GM18520 (cell line): ENCODE results near the gene LILRA1.
"Not testable (repeated sequence)": the region's sequence is repeated elsewhere in the genome, so short reads cannot be mapped to it uniquely, and the experiment has no call there.

Experiments
- ATAC-seq: cut with Tn5 transposase; IDR thresholded peaks from one replicate; pipeline ENCODE4 v1.9.1; 2021; ENCODE audit not compliant: unreplicated experiment

LILRA1 gene

DNA sequence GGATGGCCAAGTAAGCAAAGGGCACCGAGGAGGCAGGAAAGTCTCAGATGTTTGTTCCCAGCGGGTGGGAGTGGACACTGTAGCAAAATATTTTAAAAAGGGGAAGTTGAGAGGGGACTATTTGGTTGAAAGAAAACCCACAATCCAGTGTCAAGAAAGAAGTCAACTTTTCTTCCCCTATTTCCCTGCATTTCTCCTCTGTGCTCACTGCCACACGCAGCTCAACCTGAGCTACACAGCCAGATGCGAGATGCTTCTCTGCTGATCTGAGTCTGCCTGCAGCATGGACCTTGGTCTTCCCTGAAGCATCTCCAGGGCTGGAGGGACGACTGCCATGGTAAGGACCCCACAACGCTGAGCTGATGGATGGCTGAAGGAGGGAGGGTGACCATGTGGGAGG, at the start of gene LILRA1:
Gene LILRA1, plus strand, starts transcription at position 188 of the 400 bp plus-strand sequence. CDS start 613 bp downstream, outside the sequence.
- not testable (repeated sequence) for ATAC-seq

DNA sequence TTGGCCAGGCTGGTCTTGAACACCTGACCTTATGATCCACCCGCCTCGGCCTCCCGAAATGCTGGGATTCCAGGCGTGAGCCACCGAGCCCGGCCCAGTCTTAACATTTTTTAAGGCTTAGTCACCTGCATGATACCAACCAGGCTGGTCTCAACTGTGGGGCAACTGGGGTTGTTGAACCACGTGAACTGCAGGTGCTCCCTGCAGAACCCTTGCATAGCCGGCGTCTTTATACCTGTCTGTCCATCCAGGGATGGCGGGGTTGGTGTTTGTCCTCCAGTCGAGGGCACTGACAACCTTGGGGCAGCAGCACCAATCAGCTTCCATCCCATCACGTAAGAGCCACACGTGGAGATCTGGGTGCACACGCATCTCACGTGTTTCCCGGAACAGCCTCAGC, 44.6 kb upstream of the LILRA1 start:
- ATAC-seq, result no peak

DNA sequence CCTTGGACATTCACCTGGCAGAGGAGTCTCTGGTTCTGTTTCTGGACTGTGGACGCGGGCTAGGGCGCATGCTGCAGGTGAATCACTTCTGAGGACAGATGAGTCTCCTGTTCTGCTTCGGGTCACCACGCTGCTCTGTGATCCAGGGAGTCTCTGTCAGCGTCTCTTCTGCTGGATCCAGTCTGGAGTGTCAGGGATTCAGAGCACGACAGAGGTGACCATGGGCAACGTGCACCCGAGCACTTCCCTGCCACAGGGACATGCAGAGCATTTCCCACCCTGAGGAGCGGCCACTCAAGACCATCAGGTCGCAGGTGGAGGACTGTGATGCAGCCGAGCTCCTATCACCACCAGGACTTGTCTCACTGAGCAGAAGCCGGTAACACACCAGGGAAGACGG, 44.2 kb upstream of the LILRA1 start:
- no peak for ATAC-seq

DNA sequence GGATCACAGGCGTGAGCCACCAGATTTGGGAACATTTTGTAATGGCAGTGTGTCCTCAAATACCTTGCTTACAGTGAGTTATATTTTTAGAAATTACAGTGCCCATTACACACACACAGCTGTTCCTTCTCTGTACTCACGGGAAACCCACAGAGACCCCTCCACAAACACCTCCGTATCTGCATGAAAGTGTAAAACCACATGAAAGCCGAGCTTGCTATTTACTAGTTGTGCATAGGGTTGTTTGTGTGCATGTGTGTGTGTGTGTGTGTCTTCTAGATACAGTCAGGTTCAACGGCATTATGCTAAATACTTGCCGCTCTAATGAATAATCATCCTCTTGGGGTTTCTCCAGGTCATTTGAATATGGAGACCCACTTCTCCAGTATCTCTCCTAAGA, 42.1 kb upstream of the LILRA1 start:
- no peak for ATAC-seq

DNA sequence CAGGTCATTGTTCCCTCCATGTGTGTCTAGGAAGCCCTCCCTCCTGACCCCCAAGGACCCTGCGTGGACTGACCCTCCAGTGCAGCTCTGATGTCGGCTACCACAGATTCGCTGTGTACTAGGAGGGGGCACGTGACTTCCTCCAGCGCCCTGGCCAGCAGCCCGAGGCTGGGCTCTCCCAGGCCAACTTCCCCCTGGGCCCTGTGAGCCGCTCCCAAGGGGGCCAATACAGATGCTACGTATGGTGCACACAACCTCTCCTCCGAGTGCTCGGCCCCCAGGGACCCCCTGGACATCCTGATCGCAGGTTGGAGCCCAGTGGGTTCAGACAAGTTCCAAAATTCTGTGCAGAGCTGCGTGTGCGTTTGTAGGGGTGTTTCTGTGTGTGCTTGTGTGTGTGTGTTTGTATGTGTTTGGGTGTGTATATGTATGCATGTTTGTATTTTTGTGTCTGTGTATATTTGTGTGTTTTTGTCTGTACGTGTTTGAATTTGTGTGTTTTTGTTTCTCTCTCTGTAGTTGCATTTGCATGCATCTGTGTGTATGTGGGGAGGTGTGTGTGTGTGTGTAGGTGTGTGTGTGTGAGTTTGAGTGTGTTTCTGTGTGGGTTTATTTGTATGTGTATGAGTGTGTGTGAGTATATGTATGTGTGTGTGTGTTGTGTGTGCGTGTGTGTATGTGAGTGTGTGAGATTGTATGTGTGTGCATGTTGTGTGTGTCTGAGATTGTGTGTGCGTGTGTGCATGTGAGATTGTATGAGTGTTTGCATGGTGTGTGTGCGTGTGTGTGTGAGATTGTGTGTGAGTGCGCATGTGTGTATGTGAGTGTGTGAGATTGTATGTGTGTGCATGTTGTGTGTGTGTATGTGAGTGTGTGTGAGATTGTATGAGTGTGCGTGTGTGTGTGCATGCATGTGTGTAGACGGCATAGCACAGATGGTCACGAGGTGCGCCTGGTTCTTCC, 41.2 kb upstream of the LILRA1 start:
- ATAC-seq, result no peak

DNA sequence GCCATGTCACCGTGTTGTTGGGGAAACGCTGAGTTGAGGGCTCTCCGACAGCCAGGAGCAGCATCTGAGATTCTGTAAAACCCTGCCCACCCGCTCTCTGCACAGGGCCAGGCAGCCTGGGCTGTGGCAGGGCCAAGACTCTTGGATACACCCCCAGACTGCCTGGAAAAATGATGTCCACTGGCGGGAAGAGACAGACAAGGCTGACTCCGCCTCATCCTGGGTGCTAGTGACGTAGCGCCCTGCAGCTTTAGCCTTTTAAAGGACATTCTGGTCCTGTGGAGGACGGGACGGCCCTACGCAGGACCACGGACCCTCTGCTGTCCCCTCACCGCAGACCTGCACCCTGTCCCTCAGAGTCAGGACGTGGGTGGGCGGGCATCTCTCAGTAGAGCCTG, 40.5 kb upstream of the LILRA1 start:
- no peak for ATAC-seq

DNA sequence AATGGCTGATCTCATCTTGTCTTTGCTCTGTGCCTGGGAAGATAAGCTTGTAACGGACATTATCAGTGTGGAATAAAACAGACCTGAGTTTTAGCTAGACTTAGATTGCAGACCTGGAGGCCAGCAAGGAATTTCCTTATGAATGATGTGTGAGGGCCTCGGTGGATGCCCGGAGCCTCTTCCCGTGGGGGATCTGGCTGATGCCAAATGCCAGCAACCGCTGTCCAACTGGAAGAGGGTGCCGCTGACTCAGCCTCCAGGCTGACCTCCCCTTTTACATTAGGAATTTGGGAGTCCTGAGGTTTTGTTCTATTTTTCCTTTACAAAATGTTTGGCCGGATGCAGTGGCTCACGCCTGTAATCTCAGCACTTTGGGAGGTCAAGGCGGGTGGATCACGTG, 39.4 kb upstream of the LILRA1 start:
- ATAC-seq, result no peak

DNA sequence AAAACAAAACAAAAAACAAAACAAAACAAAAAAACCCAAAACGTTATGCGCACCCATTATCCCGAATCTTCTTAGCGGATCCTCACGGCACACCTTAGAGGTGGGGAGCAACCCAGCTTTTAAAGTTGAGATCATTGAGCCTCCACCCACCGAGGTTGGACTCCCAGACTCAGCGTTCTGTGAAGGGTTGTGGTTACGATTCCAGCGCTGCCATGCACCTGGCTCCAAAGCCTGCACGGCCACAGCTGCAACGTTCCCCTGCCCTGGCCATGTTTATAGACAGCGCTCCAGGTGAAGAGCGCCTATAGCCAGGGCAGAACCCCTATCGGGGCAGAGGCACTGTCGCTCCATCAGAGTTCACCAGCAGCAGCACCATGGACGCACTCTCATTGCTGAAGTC, 38.5 kb upstream of the LILRA1 start:
- no peak for ATAC-seq

DNA sequence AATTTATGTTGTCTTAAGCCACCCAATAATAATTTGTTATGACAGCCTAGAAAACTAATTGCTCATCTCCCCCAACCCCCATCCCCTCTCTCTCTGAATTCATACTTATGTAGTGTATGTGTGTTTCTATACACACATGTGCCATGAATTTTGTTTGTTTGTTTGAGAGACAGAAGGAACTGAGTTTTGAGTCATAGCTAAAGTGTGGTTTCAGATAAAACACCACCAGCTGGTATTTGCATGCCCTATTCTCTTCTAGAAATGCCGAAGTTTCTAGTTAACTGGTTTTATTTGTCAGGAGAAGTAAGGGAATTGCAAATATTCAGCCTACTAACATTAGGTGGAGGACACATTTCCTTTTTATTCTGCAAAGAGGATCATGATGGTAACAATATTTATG, 37.2 kb upstream of the LILRA1 start:
- ATAC-seq, result no peak

DNA sequence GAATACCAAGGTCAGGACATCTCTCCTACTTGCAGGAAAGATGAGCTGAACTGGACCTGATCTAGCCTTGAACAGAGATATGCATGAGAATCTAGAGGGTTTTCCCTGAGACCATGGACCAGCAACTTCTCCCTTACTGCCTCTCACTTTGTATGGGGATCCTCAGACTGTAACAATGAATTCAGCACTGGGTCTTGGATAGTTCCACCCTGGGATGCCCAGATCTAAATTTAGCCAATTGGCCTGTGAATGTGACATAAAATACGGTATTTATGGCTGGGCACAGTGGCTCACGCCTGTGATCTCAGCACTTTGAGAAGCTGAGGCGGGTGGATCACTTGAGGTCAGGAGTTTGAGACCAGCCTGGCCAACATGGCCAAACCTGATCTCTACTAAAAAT, 35.1 kb upstream of the LILRA1 start:
- no peak for ATAC-seq

DNA sequence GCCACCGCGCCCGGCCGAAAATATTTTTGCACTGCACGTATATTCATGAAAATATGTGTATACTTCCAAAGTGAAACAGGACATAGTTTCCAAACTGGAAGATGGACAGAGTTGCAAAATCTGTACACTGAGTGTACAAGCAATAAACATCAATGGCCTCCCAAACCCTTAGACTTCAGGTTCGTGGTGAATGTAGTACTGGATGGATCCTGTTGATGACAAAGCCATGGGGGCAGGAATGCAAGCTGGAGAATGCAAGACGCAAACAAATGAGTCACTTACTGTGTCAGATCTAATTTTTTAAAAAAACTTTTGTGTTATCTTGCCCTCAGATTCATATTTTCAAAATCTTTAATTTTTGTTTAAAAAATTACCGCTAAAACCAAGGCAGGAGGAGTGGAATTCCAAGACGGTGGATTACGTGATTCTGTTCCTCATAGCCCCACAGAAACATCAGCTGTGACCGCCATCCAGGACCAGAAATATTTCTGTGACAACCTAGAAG, 32.5 kb upstream of the LILRA1 start:
- ATAC-seq, result no peak

DNA sequence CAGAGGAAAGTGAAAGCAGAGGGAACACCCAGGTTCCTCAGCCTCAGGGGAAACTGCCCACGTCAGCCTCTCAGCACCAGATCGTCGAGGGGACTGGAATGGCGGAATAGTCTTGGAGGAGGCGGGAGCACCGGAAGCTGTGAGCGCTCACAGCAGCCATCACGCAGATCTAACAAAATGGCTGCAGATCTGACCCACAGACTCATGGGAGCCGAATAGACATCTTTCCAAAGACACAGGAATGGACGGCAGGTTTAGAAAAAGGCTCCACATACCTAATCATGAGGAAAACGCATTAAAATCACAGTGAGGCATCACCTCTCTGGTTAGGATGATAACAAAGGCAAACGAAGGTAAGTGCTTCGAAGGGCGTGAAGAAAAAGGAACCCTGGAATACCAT, 31.6 kb upstream of the LILRA1 start:
- no peak for ATAC-seq

DNA sequence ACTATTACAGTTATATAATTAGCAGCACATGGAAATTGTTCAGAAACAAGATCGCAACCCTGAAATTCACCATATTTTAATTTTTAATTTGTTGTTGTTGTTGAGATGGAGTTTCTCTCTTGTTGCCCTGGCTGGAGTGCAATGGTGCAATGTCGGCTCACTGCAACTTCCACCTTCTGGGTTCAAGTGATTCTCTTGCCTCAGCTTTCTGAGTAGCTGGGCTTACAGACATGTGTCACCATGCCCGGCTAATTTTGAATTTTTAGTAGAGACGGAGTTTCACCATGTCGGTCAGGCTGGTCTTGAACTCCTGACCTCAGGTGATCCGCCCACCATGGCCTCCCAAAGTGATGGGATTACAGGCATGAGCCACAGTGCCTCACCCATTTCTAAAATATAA, 30.2 kb upstream of the LILRA1 start:
- ATAC-seq, result not testable (repeated sequence)

DNA sequence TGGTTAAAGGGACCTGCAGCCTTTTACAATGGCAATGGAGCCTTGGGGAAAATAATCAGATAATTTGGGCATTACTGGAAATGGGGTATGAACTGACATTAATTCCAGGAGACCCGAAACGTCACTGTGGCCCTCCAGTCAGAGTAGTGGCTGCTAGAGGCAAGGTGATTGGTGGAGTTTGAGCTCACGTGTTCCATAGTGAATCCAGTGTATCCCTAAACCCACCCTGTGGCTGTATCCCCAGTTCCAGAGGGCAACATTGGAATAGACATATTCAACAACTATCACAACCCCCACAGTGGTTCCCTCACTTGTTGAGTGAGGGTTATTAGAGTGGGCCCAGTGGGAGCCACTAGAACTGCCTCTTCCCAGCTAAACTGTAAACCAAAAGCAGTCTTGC, 23.1 kb upstream of the LILRA1 start:
- ATAC-seq, result no peak

DNA sequence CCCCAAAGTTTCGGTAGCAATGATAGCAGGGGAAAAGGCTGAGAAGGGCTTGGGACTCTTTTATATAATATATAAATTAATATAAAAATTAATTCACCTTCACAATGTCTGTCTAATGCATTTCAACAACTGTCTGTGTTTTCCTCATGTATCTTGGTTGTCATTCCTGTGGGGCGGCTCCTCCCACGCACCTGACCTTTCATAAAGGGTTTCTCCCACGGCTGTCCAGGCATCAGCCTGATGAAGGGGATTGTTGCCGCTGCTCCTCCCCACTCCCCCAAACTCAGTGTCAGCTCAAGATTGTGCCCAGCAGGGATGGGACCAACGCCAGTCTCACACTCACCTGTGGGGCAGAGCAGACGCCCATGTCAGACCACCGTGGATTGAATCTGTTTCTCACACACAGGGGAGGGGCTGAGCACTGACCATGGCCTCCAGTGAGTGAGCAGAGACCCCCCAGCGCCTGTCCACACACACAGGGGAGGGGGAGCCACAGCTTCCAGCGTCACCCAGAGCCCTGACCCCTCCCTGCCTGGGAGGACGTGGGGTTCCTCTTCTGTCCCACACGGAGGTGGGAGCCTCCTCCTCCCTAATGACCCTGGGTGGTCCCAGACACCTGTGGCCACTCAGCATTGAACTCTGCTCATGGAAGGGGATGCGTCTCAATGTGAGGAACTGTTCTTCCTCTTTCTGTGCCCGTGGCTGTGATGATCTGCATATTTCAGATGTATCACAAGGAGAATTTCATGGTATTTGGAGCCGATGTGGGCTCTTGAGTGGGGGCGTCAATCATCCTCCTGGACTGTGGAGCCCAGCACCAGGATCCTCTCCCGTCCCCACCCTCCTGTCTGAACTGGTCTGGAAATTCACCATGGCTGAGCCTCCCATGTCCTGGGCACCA, 21.5 kb upstream of the LILRA1 start:
- not testable (repeated sequence) for ATAC-seq

DNA sequence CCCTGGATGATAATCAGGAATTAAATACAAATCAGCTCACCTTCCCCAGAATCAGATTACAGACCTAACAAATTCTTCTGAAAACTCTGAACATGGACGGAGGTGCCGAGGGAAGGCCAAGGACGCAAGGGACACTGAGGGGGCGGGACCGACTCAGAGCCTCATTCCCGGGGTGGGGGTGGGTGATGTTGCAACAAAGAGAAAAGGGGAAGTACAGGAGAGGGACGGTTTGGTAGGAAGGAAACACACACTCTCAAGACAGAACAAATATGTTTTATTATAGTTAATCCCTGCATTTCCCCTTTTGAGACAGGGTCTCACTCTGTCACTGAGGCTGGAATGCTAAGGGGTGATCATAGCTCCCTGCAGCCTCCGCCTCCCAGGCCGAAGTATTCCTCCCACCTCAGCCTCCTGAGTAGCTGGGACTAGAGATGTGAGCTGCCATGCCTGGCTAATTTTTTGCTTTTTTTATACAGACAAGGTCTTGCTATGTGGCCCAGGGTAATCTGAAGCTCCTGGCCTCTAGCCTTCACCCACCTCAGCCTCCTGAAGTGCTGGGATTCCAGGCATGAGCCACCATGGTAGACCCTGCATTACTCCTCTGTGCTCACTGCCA, 20.6 kb upstream of the LILRA1 start:
- no peak for ATAC-seq

DNA sequence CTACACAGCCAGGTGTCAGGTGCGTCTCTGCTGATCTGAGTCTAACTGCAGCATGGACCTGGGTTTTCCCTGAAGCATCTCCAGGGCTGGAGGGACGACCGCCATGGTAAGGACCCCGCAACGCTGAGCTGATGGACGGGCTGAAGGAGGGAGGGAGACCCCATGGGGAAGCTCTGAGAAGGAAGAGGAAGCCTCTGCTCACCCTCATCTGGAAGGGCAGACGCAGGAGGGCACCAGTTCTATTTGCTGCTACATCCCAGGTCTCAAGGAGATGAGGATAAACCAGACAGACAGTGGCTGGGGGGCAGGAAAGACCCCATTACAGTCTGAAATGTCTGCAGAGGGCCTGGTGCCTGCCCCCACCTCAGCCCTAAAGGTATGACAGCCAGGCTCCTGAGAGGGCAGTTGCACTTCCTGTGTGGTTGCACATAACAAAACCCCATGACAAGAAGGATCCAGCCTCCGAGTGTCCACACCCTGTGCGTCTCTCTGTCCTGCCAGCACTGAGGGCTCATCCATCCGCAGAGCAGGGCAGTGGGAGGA, 20.0 kb upstream of the LILRA1 start, which contains the start of gene LILRA2:
Gene LILRA2, plus strand, starts transcription at position 461 of the 543 bp plus-strand sequence. CDS start 89 bp downstream, outside the sequence.
- no peak for ATAC-seq

DNA sequence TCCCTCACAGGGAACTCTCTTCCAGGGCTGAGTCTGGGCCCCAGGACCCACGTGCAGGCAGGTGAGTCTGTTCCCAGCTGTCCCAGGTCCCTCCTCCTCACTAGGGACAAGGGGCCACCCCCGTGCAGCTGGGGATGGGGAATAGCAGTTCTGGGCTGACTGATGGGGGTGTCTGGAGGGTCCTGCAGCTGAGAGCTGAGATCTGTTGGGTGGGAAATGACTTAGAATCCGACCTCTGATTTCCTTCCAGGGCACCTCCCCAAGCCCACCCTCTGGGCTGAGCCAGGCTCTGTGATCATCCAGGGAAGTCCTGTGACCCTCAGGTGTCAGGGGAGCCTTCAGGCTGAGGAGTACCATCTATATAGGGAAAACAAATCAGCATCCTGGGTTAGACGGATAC, 19.4 kb upstream of the LILRA1 start:
- no peak for ATAC-seq

DNA sequence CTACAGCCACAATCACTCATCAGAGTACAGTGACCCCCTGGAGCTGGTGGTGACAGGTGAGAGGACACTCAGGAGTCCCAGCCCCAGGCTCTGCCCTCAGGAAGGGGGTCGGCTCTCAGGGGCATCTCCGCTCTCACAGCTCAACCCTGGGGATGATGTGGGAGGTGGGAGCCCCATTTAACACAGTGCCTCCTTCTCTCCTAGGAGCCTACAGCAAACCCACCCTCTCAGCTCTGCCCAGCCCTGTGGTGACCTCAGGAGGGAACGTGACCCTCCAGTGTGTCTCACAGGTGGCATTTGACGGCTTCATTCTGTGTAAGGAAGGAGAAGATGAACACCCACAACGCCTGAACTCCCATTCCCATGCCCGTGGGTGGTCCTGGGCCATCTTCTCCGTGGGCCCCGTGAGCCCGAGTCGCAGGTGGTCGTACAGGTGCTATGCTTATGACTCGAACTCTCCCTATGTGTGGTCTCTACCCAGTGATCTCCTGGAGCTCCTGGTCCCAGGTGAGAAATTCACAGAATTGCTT, 18.8 kb upstream of the LILRA1 start:
- no peak for ATAC-seq

DNA sequence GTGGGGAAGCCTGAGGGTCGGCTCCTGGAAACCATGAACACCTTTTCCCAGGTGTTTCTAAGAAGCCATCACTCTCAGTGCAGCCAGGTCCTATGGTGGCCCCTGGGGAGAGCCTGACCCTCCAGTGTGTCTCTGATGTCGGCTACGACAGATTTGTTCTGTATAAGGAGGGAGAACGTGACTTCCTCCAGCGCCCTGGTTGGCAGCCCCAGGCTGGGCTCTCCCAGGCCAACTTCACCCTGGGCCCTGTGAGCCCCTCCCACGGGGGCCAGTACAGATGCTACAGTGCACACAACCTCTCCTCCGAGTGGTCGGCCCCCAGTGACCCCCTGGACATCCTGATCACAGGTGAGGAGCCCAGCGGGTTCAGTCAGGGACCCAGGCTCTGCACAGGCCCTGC, 18.2 kb upstream of the LILRA1 start:
- ATAC-seq, result not testable (repeated sequence)
